NCI-H187 (cell line): Measurements from ENCODE around the gene ACBD7.

Experiments
- DNase-seq, 2 experiments: peaks; one replicate each; lab custom pipeline; 2025; lab: John Stamatoyannopoulos, UW

The ACBD7 gene

GRCh38 chr10:15091418-15091817 is 2.8 kb upstream of the ACBD7 start:
- DNase-seq: no peak

GRCh38 chr10:15084502-15084922 is 4.1 kb downstream of the ACBD7 start:
- peak in 1 of 2 experiments; percentile 16 for DNase-seq

- no peak for DNase-seq
These were observed 4.7 kb downstream of the ACBD7 start for GRCh38 chr10:15083674-15084501.

- DNase-seq: no peak
These were observed 13.2 kb downstream of the ACBD7 start for GRCh38 chr10:15075421-15075820.

GRCh38 chr10:15072358-15072757 is 16.2 kb downstream of the ACBD7 start:
- no peak for DNase-seq

GRCh38 chr10:15069230-15069629 is 19.3 kb downstream of the ACBD7 start:
- DNase-seq: no peak

- DNase-seq: no peak
These were observed 19.8 kb downstream of the ACBD7 start for GRCh38 chr10:15068802-15069201.

GRCh38 chr10:15067154-15067553 is 21.4 kb downstream of the ACBD7 start:
- DNase-seq: no peak

- DNase-seq: no peak
These were observed 27.9 kb downstream of the ACBD7 start for GRCh38 chr10:15060638-15061037.

- DNase-seq: no peak
These were observed 28.7 kb downstream of the ACBD7 start for GRCh38 chr10:15059914-15060313.

GRCh38 chr10:15058689-15059088 is 29.9 kb downstream of the ACBD7 start:
- no peak for DNase-seq

- DNase-seq: no peak
These were observed 35.5 kb downstream of the ACBD7 start for GRCh38 chr10:15053061-15053460.

- no peak for DNase-seq
These were observed 36.5 kb downstream of the ACBD7 start for GRCh38 chr10:15052121-15052520.

- DNase-seq: no peak
These were observed 39.0 kb downstream of the ACBD7 start for GRCh38 chr10:15049533-15049932.

- no peak for DNase-seq
These were observed 42.0 kb downstream of the ACBD7 start for GRCh38 chr10:15046626-15047025.

- no peak for DNase-seq
These were observed 43.2 kb downstream of the ACBD7 start for GRCh38 chr10:15045380-15045779.

GRCh38 chr10:15043674-15044073 is 44.9 kb downstream of the ACBD7 start, which contains the start of gene OLAH:
TSS of gene OLAH (plus strand) at chr10:15043943. CDS start at chr10:15047289, 3,346 bp downstream.
- no peak for DNase-seq

GRCh38 chr10:15038416-15038815 is 50.2 kb downstream of the ACBD7 start:
- DNase-seq: no peak

- no peak for DNase-seq
These were observed 50.9 kb downstream of the ACBD7 start for GRCh38 chr10:15037691-15038090.

- no peak for DNase-seq
These were observed 52.9 kb downstream of the ACBD7 start for GRCh38 chr10:15035385-15036301.

GRCh38 chr10:15027741-15028140 is 60.8 kb downstream of the ACBD7 start:
- no peak for DNase-seq
